Small intestine (tissue), 7 donors: ENCODE data around the gene ARSI. TPM values are rescaled to one million over a fixed set of nuclear protein-coding genes. Genes with fewer than 3 reads are reported as not detected.

ENCODE experiments used
- DNase-seq, 2 donors: peaks; one replicate each; pipeline versions ENCODE4 v3.0.0 to v3.0.0-alpha.2; 2013
- FAIRE-seq: peaks from 2 replicates; lab custom pipeline; 2012; peaks lifted over from hg19 to GRCh38; lab: Jason Lieb, UNC
- H3K27ac ChIP-seq, 3 donors: one replicate each; pipeline ENCODE4 v1.5.1; 2013; ENCODE audit warnings: low read length in 2 of 3, mild to moderate bottlenecking in 2 of 3, control low read depth in 1 of 3, inconsistent platforms in 1 of 3, low read depth in 1 of 3, moderate library complexity in 1 of 3
- H3K27me3 ChIP-seq, 3 donors: one replicate each; pipeline ENCODE4 v1.6.1; 2013; ENCODE audit warnings: low read length in 3 of 3, inconsistent platforms in 1 of 3; ENCODE audit not compliant: control insufficient read depth in 3 of 3, insufficient read depth in 3 of 3
- H3K36me3 ChIP-seq, 3 donors: one replicate each; pipeline ENCODE4 v1.6.1; 2013; ENCODE audit warnings: low read length in 3 of 3, inconsistent platforms in 1 of 3, low read depth in 1 of 3, mild to moderate bottlenecking in 1 of 3, moderate library complexity in 1 of 3; ENCODE audit not compliant: control insufficient read depth in 3 of 3, insufficient read depth in 2 of 3
- H3K4me1 ChIP-seq, 3 donors: one replicate each; pipeline ENCODE4 v1.6.1; 2013; ENCODE audit warnings: low read length in 2 of 3, inconsistent platforms in 1 of 3, low read depth in 1 of 3, mild to moderate bottlenecking in 1 of 3, moderate library complexity in 1 of 3; ENCODE audit not compliant: control insufficient read depth in 3 of 3, insufficient read depth in 2 of 3
- H3K4me3 ChIP-seq, 3 donors: one replicate each; pipeline ENCODE4 v1.5.1; 2013; ENCODE audit warnings: low read length in 3 of 3, control low read depth in 1 of 3, inconsistent platforms in 1 of 3, low read depth in 1 of 3, mild to moderate bottlenecking in 1 of 3, moderate library complexity in 1 of 3
- H3K9me3 ChIP-seq, 2 donors: one replicate each; pipeline ENCODE4 v1.6.1; 2013; ENCODE audit warnings: low read depth in 1 of 2, low read length in 1 of 2; ENCODE audit not compliant: control insufficient read depth in 2 of 2, insufficient read depth in 1 of 2
- WGBS, 3 donors: extraction: QIAGEN DNeasy Blood & Tissue Kit; methylation state at CpG; one replicate each; pipeline ENCODE4 v1.1.7; 2013; 5-methylcytosine and 5-hydroxymethylcytosine counted together
- polyA plus RNA-seq, 4 donors: library from polyadenylated mRNA; stranded (reverse) in 3 of 4; unstranded in 1 of 4; fragments of 200-250 nt in 3 of 4; fragments of 120-200 nt in 1 of 4; gene quantifications; one replicate each; pipeline versions ENCODE4 v1.2.1 to v1.2.3, GENCODE V29; 2013
- donor health status: healthy with polysubstance abuse.
- donor health status: control.
- donor health status: control.
- donor health status: Bipolar disorder and iron deficiency.
- donor health status: healthy.

ARSI gene
- polyA plus RNA-seq, 4 donors: 0.40 to 1.4 TPM; not detected in 2

GRCh38 chr5:150291388-150292385 lies 11.0 kb downstream of the ARSI start:
- no peaks in the 10 kb centered on the region for H3K9me3 ChIP-seq
- no peak for FAIRE-seq
- peaks cover 0 to 9% (median 0%) of the 10 kb centered on the region in 3 donors for H3K36me3 ChIP-seq
- no peak overlapping the region for H3K4me3 ChIP-seq
- H3K4me1 ChIP-seq: peaks cover 0 to 30% (median 0%) of the 10 kb centered on the region in 3 donors
- peaks cover 0 to 19% (median 0%) of the 10 kb centered on the region in 3 donors for H3K27me3 ChIP-seq
- 86 to 92% (median 88%) methylated on average over 13 of the region's 13 CpGs for WGBS, 3 donors
- no peak for DNase-seq
- no peak overlapping the region for H3K27ac ChIP-seq

DNA sequence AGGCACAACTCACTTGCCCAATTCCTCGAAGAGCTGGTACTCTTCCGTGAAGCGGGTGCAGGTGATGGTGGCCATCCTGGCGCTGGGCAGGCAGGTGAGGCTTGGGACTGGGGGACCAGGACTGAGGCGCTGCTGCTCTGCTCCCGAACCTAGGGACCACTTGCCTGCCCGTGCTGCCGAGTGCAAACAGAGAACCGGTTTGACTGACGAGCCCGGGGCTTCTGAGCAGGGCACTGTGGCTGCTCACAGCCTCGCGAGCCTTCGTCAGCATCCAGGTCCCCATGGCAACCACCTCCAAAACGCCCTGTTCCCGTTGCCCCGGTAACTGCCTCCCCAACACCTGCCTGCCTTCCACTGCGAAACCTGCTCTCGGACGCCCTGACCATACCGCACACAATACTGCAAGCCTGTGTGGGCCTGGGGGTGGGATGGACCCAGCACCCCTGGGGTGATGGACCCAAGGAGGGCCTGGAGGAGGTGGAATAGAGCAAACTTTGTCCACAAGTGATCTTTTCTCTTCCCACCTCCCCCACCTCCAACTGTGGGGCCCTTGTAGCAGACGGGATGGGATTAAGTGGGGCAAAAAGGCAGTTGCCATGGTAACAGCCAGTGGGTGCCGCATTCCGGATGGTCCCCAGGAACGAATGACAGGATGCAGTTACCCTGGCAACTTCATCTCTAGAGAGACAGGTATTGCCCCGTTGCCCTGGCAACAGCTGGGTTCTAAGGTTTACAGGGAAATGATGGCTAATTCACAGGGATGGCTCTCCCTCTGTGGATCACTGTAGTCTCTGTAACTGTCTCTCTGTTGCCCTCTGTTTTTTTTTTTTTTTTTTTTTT lies 12.9 kb downstream of the ARSI start, which contains the start of gene CAMK2A:
Gene CAMK2A, minus strand, starts transcription at position 223 of the 840 bp plus-strand sequence. Its CDS starts 148 bp downstream, at position 75.
- no peak within 1 kb of the TSS for H3K4me3 ChIP-seq
- H3K9me3 ChIP-seq: no peaks in the 10 kb centered on the region
- H3K27ac ChIP-seq: no peak within 1 kb of the TSS
- DNase-seq (no peak), FAIRE-seq (no peak)
- peaks cover 0 to 19% (median 0%) of the 10 kb centered on the region in 3 donors for H3K27me3 ChIP-seq
- peaks cover 0 to 6% (median 0%) of the 10 kb centered on the region in 3 donors for H3K36me3 ChIP-seq
- peaks cover 0 to 11% (median 0%) of the 10 kb centered on the region in 3 donors for H3K4me1 ChIP-seq
- WGBS, 3 donors: 34 to 44% (median 36%) methylated on average over 23 to 26 of the region's 26 CpGs

DNA sequence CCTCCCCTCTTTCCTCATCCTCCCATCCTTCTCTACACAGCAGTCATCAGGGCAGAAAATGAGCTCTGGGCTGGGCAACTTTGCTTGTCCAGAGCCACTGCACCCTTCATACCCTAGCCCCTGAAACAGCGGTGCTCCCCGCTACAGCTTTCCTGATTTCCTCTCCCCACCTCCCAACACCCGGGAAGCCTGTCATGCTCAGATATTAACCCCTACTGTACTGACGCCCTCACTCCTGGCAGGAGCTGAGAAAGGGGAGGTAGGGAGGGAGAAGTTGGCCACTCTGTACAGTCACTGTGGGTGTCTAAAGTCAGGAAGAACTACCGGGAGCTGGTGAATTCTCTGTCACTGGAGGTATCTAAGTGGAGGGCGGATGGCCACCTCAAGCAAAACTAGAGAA lies 13.9 kb downstream of the ARSI start:
- peaks cover 0 to 1% (median 0%) of the 10 kb centered on the region in 3 donors for H3K4me1 ChIP-seq
- H3K27ac ChIP-seq: no peak overlapping the region
- DNase-seq: no peak
- H3K4me3 ChIP-seq: no peak overlapping the region
- 47 to 59% (median 49%) methylated on average over 6 of the region's 6 CpGs for WGBS, 3 donors
- no peak for FAIRE-seq
- H3K9me3 ChIP-seq: no peaks in the 10 kb centered on the region
- H3K27me3 ChIP-seq: peaks cover 0 to 19% (median 0%) of the 10 kb centered on the region in 3 donors
- peaks cover 0 to 3% (median 0%) of the 10 kb centered on the region in 3 donors for H3K36me3 ChIP-seq

DNA sequence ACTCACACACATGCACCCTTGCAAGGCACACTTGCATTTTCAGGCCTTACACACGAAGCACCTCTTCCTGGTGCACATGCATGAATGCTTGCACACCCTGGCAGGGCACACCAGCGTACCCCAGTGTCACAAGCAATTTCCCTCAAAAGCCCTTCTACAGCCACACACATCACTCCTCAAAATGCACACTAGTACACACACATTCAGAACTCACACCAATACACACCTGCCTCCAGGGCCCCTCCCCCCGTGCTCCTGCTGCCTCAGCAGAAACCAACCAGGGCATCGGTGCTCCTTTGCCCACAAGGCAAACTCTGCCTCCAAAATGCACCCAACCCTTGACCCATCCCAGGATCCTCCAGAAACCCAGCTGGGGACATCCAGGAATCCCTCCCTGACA lies 14.3 kb downstream of the ARSI start:
- 66 to 84% (median 69%) methylated on average over 4 of the region's 4 CpGs for WGBS, 3 donors
- no peak for FAIRE-seq
- peaks cover 0 to 19% (median 0%) of the 10 kb centered on the region in 3 donors for H3K27me3 ChIP-seq
- DNase-seq: no peak
- H3K4me1 ChIP-seq: no peaks in the 10 kb centered on the region
- peaks cover 0 to 1% (median 0%) of the 10 kb centered on the region in 3 donors for H3K36me3 ChIP-seq
- no peaks in the 10 kb centered on the region for H3K9me3 ChIP-seq
- no peak overlapping the region for H3K4me3 ChIP-seq
- no peak overlapping the region for H3K27ac ChIP-seq

DNA sequence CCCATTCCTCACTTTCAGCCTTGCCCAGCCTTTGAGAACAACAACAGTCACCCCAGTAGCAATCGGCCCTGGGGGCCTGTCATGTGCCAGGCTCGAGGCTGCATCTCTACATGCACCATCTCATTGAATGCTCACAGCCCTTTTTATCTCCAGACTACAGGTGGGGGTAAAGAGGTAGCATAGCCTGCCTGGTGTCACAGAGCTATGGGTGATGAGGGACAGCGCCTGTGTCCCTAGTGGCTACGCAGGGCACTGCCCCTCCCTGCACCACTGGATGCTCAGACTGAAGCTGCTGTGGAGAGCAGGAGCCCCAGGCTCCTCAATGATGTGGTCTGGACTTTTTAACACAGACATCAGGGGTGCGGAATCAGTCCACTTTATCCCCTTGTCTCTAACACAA lies 15.9 kb downstream of the ARSI start:
- no peaks in the 10 kb centered on the region for H3K4me1 ChIP-seq
- DNase-seq (peak; percentile 7 to 33), FAIRE-seq (no peak)
- H3K27ac ChIP-seq: no peak overlapping the region
- H3K36me3 ChIP-seq: no peaks in the 10 kb centered on the region
- peaks cover 0 to 25% (median 0%) of the 10 kb centered on the region in 3 donors for H3K27me3 ChIP-seq
- H3K4me3 ChIP-seq: no peak overlapping the region
- whole genome bisulfite sequencing, 3 donors: 44 to 72% (median 58%) methylated on average over 5 of the region's 5 CpGs
- H3K9me3 ChIP-seq: no peaks in the 10 kb centered on the region

- Histone ChIP-seq H3K4me3 (no peak overlapping the region), H3K27me3 (peaks cover 0 to 19% (median 0%) of the 10 kb centered on the region in 3 donors), H3K9me3 (no peaks in the 10 kb centered on the region), H3K4me1 (peaks cover 0 to under 1% (median 0%) of the 10 kb centered on the region in 3 donors), H3K36me3 (no peaks in the 10 kb centered on the region), H3K27ac (no peak overlapping the region)
- FAIRE-seq: no peak
- DNase-seq: no peak
- WGBS, 3 donors: 82 to 93% (median 92%) methylated on average over 7 of the region's 7 CpGs
Observed at GRCh38 chr5:150285114-150285513, 17.6 kb downstream of the ARSI start.

DNA sequence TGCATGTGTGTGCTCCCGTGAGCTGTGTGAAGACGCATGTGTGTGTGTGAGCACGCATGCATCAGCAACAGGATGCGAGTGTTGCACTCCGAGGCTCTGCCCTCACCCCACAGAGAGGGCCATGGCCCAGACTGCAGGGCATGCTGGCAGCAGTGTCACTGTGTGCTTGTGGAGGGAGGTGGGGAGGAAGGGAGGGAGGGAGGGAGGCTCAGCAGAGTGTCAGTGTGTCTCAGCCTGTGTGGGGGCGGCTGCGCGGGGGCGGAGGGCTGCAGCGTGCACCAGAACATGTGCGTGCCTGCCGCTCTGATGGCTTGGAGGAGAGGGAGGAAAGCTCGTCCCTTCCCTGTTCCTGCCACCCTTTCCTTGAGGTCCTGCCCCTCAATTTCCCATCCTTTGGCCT lies 18.4 kb downstream of the ARSI start:
- DNase-seq: no peak
- Histone ChIP-seq H3K9me3 (no peaks in the 10 kb centered on the region), H3K27ac (no peak overlapping the region), H3K4me1 (peaks cover 0 to 8% (median 0%) of the 10 kb centered on the region in 3 donors), H3K27me3 (peaks cover 0 to 15% (median 4%) of the 10 kb centered on the region in 3 donors), H3K4me3 (no peak overlapping the region), H3K36me3 (no peaks in the 10 kb centered on the region)
- no peak for FAIRE-seq
- 81 to 87% (median 85%) methylated on average over 10 to 13 of the region's 13 CpGs for WGBS, 3 donors

DNA sequence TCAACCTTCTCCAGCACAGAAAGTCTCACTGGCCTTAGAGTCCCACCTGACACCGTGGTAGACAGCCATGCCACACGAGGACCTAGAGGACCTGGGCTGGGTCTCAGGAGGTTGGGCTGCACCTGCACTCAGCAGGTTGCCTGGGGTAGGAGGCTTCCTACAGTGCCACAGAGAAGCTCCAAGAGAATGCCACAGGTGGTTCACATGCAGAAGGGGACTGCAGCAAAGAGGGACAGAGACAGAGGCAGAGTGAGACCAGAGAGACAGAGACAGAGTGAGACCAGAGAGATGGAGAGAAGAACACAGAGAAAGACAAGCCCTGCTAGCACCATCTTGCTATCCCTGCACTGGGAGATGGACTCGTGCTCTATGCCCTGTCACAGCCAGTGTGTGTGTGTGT lies 18.8 kb downstream of the ARSI start:
- WGBS, 3 donors: 58 to 67% (median 64%) methylated on average over 3 of the region's 3 CpGs
- Histone ChIP-seq H3K27me3 (peaks cover 0 to 11% (median 4%) of the 10 kb centered on the region in 3 donors), H3K27ac (no peak overlapping the region), H3K9me3 (no peaks in the 10 kb centered on the region), H3K36me3 (no peaks in the 10 kb centered on the region), H3K4me1 (peaks cover 0 to 8% (median 0%) of the 10 kb centered on the region in 3 donors), H3K4me3 (no peak overlapping the region)
- no peak for FAIRE-seq
- DNase-seq: no peak
